ENCODE measurements around the gene CEP104. TPM values are rescaled to one million over a fixed set of nuclear protein-coding genes. Genes with fewer than 3 reads are reported as not detected.

CEP104 gene
- total RNA-seq, 3 donors from 2014 or later = 24.0 to 33.8 (median 30.5) TPM

DNA sequence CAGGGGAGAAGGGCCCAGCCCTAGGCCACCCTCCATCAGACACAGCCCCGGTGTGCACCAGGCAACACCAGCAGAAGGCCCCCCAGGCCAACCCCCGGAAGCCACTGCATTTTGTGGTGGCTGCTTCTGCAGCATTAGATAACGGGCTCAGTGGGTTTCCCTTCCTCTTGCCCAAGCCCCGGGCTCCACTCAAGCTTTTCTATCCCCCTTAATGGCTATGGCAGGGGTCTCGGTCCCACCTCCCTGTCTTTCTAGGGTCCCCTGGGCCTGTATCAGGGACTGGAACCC, 24.1 kb upstream of the CEP104 start:
- Histone ChIP-seq H3K4me3 (no peak overlapping the region), H3K27me3 (no peaks in the 10 kb centered on the region), H3K9me3 (peaks cover 7 to 14% of the 10 kb centered on the region in 2 donors), H3K27ac (no peak overlapping the region), H3K4me1 (no peaks in the 10 kb centered on the region), H3K36me3 (peaks cover 13% of the 10 kb centered on the region)
- intact Hi-C loops (cut with DNase I; ENCODE audit: low total_unique reads) = no loop called here
- DNase-seq (ENCODE audit: low spot score in 2 of 2) = no peak
- TF ChIP-seq, protein P1, sequence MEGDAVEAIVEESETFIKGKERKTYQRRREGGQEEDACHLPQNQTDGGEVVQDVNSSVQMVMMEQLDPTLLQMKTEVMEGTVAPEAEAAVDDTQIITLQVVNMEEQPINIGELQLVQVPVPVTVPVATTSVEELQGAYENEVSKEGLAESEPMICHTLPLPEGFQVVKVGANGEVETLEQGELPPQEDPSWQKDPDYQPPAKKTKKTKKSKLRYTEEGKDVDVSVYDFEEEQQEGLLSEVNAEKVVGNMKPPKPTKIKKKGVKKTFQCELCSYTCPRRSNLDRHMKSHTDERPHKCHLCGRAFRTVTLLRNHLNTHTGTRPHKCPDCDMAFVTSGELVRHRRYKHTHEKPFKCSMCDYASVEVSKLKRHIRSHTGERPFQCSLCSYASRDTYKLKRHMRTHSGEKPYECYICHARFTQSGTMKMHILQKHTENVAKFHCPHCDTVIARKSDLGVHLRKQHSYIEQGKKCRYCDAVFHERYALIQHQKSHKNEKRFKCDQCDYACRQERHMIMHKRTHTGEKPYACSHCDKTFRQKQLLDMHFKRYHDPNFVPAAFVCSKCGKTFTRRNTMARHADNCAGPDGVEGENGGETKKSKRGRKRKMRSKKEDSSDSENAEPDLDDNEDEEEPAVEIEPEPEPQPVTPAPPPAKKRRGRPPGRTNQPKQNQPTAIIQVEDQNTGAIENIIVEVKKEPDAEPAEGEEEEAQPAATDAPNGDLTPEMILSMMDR (IDR thresholded peaks at IDR 0.05) = no peak
- TF ChIP-seq POLR2AphosphoS5 (IDR thresholded peaks at IDR 0.05) = no peak
- TF ChIP-seq POLR2A (IDR thresholded peaks at IDR 0.05) = no peak

DNA sequence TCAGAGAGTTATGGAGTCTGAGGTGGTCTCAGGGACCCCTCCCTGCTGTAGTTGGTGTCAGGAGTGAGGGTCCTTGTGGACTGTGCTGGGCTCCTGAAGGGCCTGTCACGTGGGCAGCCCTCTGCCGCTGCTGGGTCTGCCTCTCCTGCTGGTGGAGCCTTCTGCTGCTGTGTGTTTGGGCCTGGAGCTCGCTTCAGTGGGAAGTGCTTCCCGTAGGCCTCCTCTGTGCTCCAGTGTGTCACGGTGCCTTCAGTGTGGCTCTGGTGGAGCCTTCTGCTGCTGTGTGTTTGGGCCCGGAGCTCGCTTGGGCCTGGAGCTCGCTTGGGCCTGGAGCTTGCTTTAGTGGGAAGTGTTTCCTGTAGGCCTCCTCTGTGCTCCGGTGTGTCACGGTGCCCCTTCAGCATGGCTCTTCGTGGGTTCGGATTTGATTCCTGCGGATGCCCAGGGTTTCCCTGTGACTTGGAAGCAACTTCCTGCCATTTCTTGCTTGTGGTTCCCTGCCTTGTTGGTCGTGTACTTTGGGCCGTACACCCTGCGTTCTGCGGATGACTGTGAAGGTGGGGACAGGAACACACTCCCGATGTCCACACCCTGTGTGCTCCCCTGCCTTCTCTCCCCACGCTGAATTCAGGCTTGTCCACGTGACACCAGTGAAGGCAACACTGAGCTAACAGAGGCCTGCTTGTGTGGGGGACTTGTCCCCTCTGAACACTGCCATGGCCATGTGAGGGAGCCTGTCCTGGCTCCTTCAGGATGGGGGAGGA, 23.6 kb upstream of the CEP104 start:
- DNase-seq (ENCODE audit: low spot score in 2 of 2) = no peak
- intact Hi-C loops (cut with DNase I; ENCODE audit: low total_unique reads) = no loop called here
- no peak for TF ChIP-seq POLR2A (IDR thresholded peaks at IDR 0.05)
- no peak for TF ChIP-seq POLR2AphosphoS5 (IDR thresholded peaks at IDR 0.05)
- TF ChIP-seq, protein P1 (IDR thresholded peaks at IDR 0.05) = no peak

DNA sequence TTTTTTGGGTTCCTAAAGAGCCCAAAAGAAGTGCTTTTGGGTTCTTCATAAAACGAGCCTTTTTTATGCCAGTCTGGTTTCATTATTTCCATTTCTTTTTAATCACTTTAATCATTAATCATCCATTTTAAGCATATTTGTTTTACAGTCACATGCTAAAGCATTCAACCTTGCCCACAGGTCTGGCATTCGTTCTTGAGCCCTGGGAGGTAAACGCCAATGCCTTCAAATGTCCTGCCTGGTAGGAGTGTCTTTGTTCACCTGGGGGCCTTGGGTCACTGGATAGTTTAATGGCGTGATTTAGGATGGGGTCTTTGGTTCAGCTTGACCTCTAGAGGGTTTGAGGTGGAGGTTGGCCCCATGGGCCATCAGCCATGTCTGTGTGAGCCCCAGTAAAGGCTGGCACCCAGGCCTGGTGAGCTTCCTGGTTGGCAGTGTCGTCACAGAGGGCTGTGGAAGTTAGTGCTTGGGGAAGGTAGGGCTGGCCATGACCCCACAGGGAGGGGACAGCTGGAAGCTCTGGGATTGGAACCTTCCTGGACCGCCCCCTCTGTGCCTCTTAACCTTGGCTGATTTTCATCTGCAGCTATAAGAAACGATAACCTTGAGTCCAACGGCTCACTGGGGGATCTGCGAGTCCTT, 22.9 kb upstream of the CEP104 start:
- Histone ChIP-seq H3K36me3 (peaks cover 13% of the 10 kb centered on the region), H3K27ac (no peak overlapping the region), H3K9me3 (peaks cover 7 to 14% of the 10 kb centered on the region in 2 donors), H3K4me3 (no peak overlapping the region), H3K4me1 (no peaks in the 10 kb centered on the region), H3K27me3 (no peaks in the 10 kb centered on the region)
- intact Hi-C loops (cut with DNase I; ENCODE audit: low total_unique reads) = no loop called here
- TF ChIP-seq POLR2A (IDR thresholded peaks at IDR 0.05) (no peak), POLR2AphosphoS5 (IDR thresholded peaks at IDR 0.05) (no peak)
- TF ChIP-seq, protein P1 (IDR thresholded peaks at IDR 0.05) = no peak
- no peak for DNase-seq (ENCODE audit: low spot score in 2 of 2)

More for the DNA sequence above, 23.6 kb upstream of the CEP104 start:
- Histone ChIP-seq H3K9me3 (peaks cover 7 to 14% of the 10 kb centered on the region in 2 donors), H3K36me3 (peaks cover 13% of the 10 kb centered on the region), H3K4me1 (no peaks in the 10 kb centered on the region), H3K27ac (no peak overlapping the region), H3K27me3 (no peaks in the 10 kb centered on the region), H3K4me3 (no peak overlapping the region)

DNA sequence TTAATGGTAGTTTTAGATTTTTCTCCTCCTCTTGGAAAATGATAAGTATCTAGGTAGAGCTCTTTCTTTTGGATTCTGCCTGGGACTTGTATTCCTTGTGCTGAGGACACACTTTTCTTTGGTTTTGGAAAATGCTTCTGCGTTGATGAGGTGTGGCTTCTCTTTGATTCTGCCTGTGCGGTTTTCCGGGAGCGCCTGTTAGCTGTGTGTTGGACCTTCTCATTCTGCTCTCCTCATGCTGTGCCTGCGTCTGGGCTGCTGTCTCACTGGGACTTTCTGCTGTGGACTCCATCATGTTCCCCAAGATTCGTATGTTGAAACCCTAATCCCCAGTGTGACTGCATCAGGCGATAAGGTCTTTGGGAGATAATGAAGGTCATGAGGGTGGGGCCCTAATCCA, 22.1 kb upstream of the CEP104 start:
- intact Hi-C loops (cut with DNase I; ENCODE audit: low total_unique reads) = no loop called here
- H3K27ac ChIP-seq = no peak overlapping the region
- no peaks in the 10 kb centered on the region for H3K27me3 ChIP-seq
- no peak overlapping the region for H3K4me3 ChIP-seq
- no peak for DNase-seq (ENCODE audit: low spot score in 2 of 2)
- no peaks in the 10 kb centered on the region for H3K4me1 ChIP-seq
- peaks cover 7 to 14% of the 10 kb centered on the region in 2 donors for H3K9me3 ChIP-seq
- peaks cover 13% of the 10 kb centered on the region for H3K36me3 ChIP-seq
- TF ChIP-seq, protein P1 (IDR thresholded peaks at IDR 0.05) = no peak
- no peak for TF ChIP-seq POLR2AphosphoS5 (IDR thresholded peaks at IDR 0.05)
- TF ChIP-seq POLR2A (IDR thresholded peaks at IDR 0.05) = no peak

DNA sequence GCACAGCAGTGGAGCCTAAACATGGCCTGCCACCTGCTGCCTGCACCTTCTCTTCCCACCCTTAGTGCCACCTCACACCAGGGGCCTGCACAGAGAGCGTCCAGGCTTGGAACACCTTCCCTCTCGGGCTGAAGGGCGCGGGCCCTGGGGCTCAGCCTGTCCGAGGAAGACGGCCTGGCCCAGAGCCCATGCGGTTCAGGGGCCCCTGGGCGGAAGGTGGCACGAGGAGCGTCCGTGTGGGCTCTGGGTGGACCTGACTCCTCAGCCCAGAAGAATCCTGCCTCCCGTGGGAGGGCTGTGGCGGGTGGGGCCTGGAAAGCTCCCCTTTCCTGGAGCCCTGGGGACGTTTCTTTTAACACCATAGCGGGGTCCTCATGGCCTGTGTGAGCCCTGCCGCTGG, 19.7 kb upstream of the CEP104 start:
- Histone ChIP-seq H3K4me1 (no peaks in the 10 kb centered on the region), H3K27me3 (no peaks in the 10 kb centered on the region), H3K27ac (no peak overlapping the region), H3K4me3 (no peak overlapping the region), H3K36me3 (peaks cover 13% of the 10 kb centered on the region), H3K9me3 (peaks cover 7 to 14% of the 10 kb centered on the region in 2 donors)
- no peak for TF ChIP-seq POLR2AphosphoS5 (IDR thresholded peaks at IDR 0.05)
- no peak for DNase-seq (ENCODE audit: low spot score in 2 of 2)
- intact Hi-C loops (cut with DNase I; ENCODE audit: low total_unique reads) = no loop called here
